Pancreas (tissue), 10 donors: ENCODE data around the gene FEZF1. TPM values are rescaled to one million over a fixed set of nuclear protein-coding genes. Genes with fewer than 3 reads are reported as not detected.

Source experiments
- ATAC-seq, 4 donors: fragments of 200-7000 bp; cut with Tn5 transposase; one replicate each; pipeline versions ENCODE4 v1.8.0 to v1.9.1; 2020; ENCODE audit warnings: mild to moderate bottlenecking in 4 of 4, moderate library complexity in 4 of 4
- DNase-seq, 6 donors: peaks; one replicate each; pipeline ENCODE4 v3.0.0-alpha.2; 2020
- FAIRE-seq: peaks from 2 replicates; lab custom pipeline; 2012; peaks lifted over from hg19 to GRCh38; lab: Jason Lieb, UNC
- H3K27ac ChIP-seq, 4 donors: fragments of 200-600 bp; sonication (generic); 1 replicate in 3 of 4; 2 replicates in 1 of 4; pipeline versions ENCODE4 v1.5.0 to v1.8.0; 2020
- H3K27me3 ChIP-seq, 4 donors: fragments of 200-600 bp; one replicate each; pipeline ENCODE4 v1.8.0; 2021
- H3K36me3 ChIP-seq, 3 donors: fragments of 200-600 bp; sonication (generic) in 1 of 3; one replicate each; pipeline versions ENCODE4 v1.5.0 to v1.8.0; 2020 to 2021
- H3K4me1 ChIP-seq, 3 donors: fragments of 200-600 bp; one replicate each; pipeline ENCODE4 v1.8.0; 2021
- H3K4me3 ChIP-seq, 4 donors: fragments of 200-600 bp; sonication (generic) in 2 of 4; one replicate each; pipeline versions ENCODE4 v1.5.0 to v1.8.0; 2020 to 2021
- H3K9me3 ChIP-seq, 4 donors: fragments of 200-600 bp; one replicate each; pipeline ENCODE4 v1.8.0; 2021
- CTCF ChIP-seq, 4 donors: fragments of 200-600 bp; sonication (generic) in 3 of 4; IDR thresholded peaks; one replicate each; pipeline versions ENCODE4 v1.5.0 to v1.8.0; 2021; ENCODE audit warnings: antibody characterized with exemption in 4 of 4
- WGBS, 2 donors: extraction: QIAGEN DNeasy Blood & Tissue Kit; methylation state at CpG; one replicate each; pipeline ENCODE4 v1.1.7; 2013; 5-methylcytosine and 5-hydroxymethylcytosine counted together
- intact Hi-C, 3 donors: fragments of 100-400 bp; cut with DNase I; formaldehyde crosslinking; loops; one replicate each; pipeline versions ENCODE4 v1.11.1 to v1.14.2; 2022
- polyA plus RNA-seq, 2 donors: library from polyadenylated mRNA; stranded (reverse); fragments of 200-250 nt; gene quantifications; one replicate each; pipeline ENCODE4 v1.2.3, GENCODE V29; 2013
- total RNA-seq, 6 donors: library from RNA; stranded (reverse); fragmentation: NEBNext Ultra II Directional in 4 of 6; extraction: Animal tissue kit (Norgen Biotek cat#: 25700) in 4 of 6; gene quantifications; one replicate each; pipeline versions ENCODE4 v1.2.1 to v1.2.4, GENCODE V29; 2021 to 2023
- donor health status: healthy with polysubstance abuse.
- donor health status: DM: no; HTN: no; CAD: no; lungs with moderate emphysema.
- donor health status: DM: no; HTN: no; CAD: no.
- donor health status: control.
- donor health status: control.
- donor health status: Bipolar disorder and iron deficiency.
- donor health status: DM: yes; HTN: yes; CAD: no.
- donor health status: DM: no; HTN: no; CAD: no.
- donor health status: DM: no; HTN: no; CAD: no.
- donor health status: DM: yes; HTN: yes; CAD: no.

The FEZF1 gene
- total and polyA plus RNA-seq, 8 donors: not detected

GRCh38 chr7:122314284-122314683, 9.7 kb upstream of the FEZF1 start:
- intact Hi-C loops: no loop called here

GRCh38 chr7:122312789-122313188, 8.2 kb upstream of the FEZF1 start:
- Histone ChIP-seq H3K27me3 (peaks cover 7 to 79% (median 20%) of the 10 kb centered on the region in 4 donors), H3K4me3 (no peak overlapping the region), H3K9me3 (no peaks in the 10 kb centered on the region), H3K4me1 (peaks cover 0 to 5% (median 2%) of the 10 kb centered on the region in 3 donors), H3K27ac (no peak overlapping the region), H3K36me3 (no peaks in the 10 kb centered on the region)
- intact Hi-C loops: no loop called here
- DNase-seq (no peak), FAIRE-seq (no peak), ATAC-seq (no peak)
- WGBS, 2 donors: 30 to 47% methylated on average over 3 of the region's 3 CpGs
- no peak for TF ChIP-seq CTCF (IDR thresholded peaks at IDR 0.05)

More at GRCh38 chr7:122314284-122314683, 9.7 kb upstream of the FEZF1 start:
- Histone ChIP-seq H3K36me3 (no peaks in the 10 kb centered on the region), H3K9me3 (no peaks in the 10 kb centered on the region), H3K27me3 (peaks cover 3 to 66% (median 18%) of the 10 kb centered on the region in 4 donors), H3K4me1 (peaks cover 0 to 5% (median 2%) of the 10 kb centered on the region in 3 donors), H3K27ac (no peak overlapping the region), H3K4me3 (no peak overlapping the region)
- no peak for TF ChIP-seq CTCF (IDR thresholded peaks at IDR 0.05)
- FAIRE-seq (no peak), DNase-seq (no peak), ATAC-seq (no peak)
- 34 to 35% methylated on average over 4 of the region's 4 CpGs for WGBS, 2 donors

GRCh38 chr7:122311734-122312450, 7.3 kb upstream of the FEZF1 start:
- Histone ChIP-seq H3K27ac (no peak overlapping the region), H3K27me3 (peaks cover 7 to 81% (median 24%) of the 10 kb centered on the region in 4 donors), H3K4me3 (no peak overlapping the region), H3K4me1 (peaks cover 0 to 5% (median 2%) of the 10 kb centered on the region in 3 donors), H3K9me3 (no peaks in the 10 kb centered on the region), H3K36me3 (no peaks in the 10 kb centered on the region)
- DNase-seq (peak in 2 of 6 donors; percentile 44 to 60), FAIRE-seq (no peak), ATAC-seq (peak in 1 of 4 donors; percentile 10)
- 15% methylated on average over 34 of the region's 34 CpGs for WGBS, 2 donors
- intact Hi-C loops: no loop called here
- TF ChIP-seq CTCF (IDR thresholded peaks at IDR 0.05): no peak

- Histone ChIP-seq H3K27ac (no peak overlapping the region), H3K36me3 (no peaks in the 10 kb centered on the region), H3K27me3 (peaks cover 7 to 81% (median 24%) of the 10 kb centered on the region in 4 donors), H3K9me3 (no peaks in the 10 kb centered on the region), H3K4me3 (no peak overlapping the region), H3K4me1 (peaks cover 0 to 5% (median 2%) of the 10 kb centered on the region in 3 donors)
- no peak for TF ChIP-seq CTCF (IDR thresholded peaks at IDR 0.05)
- no peak for FAIRE-seq
- ATAC-seq: no peak
- intact Hi-C loops: no loop called here
- 56 to 59% methylated on average over 12 of the region's 12 CpGs for WGBS, 2 donors
- DNase-seq: no peak
Observed at GRCh38 chr7:122311050-122311700, 6.6 kb upstream of the FEZF1 start.
